Activated CD4-positive, CD25-positive, alpha-beta regulatory T cell (primary cell): Measurements from ENCODE around the gene MARCHF10.
"Not testable (repeated sequence)": the region's sequence is repeated elsewhere in the genome, so short reads cannot be mapped to it uniquely, and the experiment has no call there.

Experiments used
- DNase-seq, 4 experiments: peaks; one replicate each; lab custom pipeline; 2025; lab: John Stamatoyannopoulos, UW

Gene MARCHF10

DNA sequence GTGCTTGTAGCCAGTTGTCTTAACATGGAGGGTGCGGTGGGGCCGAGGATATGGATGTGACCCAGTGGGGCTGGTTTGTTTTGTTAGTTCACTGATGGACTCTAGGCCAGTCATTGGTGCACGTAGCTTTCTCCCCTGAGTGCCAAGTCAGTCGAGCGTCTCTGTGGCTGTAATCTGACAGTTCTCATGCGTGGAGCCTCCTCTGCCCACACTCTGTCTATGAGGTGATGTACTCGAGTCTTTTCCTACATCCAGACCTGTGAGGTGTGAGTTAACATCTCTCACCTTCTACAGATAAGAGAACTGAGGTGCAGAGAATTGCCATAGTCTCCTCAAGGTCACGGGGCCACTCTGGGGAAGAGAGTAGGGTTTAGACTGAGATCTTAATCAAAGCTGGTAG, 90.2 kb downstream of the MARCHF10 start:
- no peak for DNase-seq

DNA sequence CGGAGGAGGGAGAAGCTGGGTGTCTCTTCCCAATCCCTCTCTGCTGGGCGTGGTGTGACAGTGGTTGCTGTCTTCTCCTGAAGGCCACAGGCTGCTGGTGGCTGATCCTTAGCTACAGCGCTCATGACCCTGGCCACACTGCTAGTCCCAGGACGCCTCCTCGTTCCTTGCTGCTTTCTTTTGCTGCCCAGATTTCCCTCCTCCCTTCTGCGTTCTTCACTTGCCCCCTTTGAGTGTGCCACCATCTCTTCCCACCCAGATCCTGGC, 90.6 kb downstream of the MARCHF10 start:
- no peak for DNase-seq

DNA sequence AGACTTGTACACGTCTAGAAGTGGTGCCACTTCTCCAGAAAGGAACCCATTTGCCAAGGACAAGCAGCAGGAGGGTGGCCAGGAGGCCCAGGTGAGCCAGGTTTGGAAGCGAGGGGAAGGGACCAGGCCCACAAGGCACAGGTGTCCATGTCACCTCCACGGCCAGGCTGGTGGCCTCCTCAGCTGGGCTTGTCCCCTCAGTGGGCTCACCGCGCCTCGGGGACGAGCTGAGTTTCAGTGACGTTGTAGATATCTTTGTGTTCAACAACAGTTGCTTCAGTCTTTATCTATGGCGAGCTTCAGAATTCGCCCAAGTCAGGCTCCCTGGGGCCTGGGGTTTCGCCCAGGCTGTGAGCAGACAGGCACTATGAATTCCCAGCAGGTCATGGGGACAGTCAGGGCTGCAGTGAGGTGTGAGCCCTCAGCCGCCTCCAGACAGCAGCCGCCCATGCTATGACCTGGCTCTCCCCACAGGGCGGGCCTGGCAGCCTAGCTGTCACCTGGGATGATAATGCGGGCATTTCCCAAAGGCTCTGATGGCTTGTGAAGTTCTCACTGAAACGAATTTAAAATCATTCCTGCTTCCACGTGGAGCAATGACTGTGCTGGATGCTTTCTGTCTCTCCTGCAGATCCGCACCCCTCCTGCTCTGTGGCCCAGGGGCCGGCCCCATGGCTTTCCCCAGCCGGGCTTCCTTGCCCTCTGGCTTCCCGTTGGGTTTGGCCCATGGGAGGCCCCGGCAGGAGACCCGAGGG, 91.1 kb downstream of the MARCHF10 start:
- no peak for DNase-seq

DNA sequence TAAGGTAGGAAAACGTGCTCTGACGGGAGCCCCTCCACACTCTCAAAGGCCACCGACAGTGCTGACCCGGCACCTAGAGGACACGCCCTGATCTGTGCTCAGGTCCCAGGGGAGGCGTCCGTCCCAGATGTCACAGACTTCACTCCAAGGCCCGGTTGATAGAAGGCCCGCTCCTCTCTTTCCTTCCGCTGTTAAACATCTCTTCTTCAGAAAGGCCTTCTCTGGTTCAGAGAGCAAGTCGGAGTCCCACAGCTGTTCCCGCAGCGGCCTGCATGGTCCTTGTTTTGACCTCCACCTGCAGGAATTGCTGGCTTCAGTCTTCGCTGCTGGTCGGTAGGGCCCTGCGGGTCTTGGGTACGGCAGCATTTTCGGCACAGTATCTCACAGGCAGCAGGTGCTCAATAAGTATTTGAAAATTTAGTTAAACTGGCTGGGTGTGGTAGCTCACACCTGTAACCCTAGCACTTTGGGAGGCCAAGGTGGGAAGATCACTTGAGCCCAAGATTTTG, 92.2 kb downstream of the MARCHF10 start:
- DNase-seq, result no peak

- DNase-seq, result no peak
Measured at GRCh38 chr17:62714016-62714777, 93.9 kb downstream of the MARCHF10 start.

GRCh38 chr17:62713086-62713881, 94.8 kb downstream of the MARCHF10 start:
- no peak for DNase-seq

DNA sequence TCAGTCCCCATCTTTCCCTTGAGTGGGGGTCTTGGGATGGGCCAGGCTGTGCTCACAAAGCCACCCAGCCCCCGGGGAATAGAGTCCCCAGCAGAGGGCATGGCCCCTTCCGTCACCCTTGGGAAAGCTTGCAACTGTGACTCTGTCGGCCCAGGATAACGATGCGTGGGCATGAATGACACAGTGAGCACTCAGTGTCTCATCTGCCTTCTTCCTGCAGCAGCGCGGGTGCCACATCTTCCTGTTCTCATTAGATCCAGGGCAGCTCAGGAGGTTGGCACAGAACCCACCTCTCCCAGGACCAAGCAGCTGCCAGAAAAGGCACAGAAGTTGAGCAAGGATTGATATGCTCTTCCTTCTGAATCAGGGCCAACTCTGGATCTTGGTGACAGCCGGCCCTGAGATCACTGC, 95.9 kb downstream of the MARCHF10 start:
- no peak for DNase-seq

DNA sequence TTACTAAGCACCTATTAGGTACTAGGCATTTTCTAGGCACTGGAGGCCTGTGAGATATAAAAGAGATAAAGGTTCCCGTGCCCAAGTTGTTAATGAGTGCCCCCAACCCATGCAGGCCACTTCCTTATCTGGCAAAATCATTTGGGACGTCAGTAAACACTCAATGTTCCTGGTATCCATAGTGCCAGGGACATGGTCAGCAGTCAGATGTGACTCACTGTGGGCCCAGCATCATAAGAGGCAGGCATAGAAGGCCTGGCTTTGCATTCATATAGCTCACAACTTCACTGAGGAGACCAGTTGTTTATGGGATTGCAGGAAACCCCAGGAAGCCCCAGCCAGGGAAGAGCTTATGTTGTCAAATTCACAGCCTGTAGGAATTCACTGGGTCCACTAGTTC, 99.5 kb downstream of the MARCHF10 start:
- DNase-seq, result no peak

DNA sequence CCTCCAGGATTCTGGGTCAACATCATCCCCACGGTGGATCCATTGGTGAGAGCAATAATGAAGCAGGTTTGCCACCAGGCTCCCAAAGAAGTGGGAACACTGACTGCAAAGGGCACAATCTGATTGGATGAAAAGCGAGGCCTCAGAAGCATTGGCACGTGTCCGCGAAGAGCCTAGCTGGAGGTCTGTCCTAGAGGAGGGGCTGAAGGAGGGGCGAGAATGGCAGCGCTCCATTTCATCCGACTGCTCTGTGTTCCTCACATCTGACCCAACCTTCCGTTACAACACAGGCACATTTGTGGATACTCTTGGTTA, 100.7 kb downstream of the MARCHF10 start:
- no peak for DNase-seq

- DNase-seq, result no peak
Measured at GRCh38 chr17:62706598-62707424, 101.3 kb downstream of the MARCHF10 start.

GRCh38 chr17:62705778-62706597, 102.1 kb downstream of the MARCHF10 start:
- DNase-seq, result no peak

DNA sequence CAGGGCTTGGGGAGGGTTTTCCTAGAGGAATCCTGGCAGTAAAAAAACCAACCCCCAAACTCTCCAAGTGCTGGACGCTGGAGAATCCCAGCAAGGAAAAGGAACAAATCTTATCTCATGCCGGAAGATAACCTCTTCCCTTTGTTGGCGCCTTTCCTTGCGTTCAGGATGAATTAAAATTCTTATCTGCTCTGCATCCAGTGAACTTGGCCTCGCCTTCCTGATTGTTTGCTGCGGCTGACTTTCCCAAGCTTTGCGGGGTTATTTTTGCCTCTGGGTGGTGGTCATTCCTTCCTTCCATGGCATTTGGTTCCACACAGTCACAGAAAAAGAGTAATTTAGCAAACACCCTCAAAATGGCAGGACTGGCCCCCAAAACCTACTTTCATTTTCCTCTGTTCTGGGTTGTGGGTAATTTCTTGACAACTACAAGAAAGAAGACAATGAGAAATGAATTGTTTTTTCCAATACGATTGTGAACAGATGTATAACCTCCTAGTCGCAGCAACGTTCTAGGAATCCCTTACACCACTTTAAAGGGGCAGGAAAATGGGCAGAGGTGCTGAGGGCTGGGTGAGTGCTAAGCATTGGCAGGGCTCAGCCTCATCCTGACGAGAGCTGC, 102.8 kb downstream of the MARCHF10 start:
- DNase-seq, result no peak

- DNase-seq, result no peak
Measured at GRCh38 chr17:62704381-62704971, 103.6 kb downstream of the MARCHF10 start.

DNA sequence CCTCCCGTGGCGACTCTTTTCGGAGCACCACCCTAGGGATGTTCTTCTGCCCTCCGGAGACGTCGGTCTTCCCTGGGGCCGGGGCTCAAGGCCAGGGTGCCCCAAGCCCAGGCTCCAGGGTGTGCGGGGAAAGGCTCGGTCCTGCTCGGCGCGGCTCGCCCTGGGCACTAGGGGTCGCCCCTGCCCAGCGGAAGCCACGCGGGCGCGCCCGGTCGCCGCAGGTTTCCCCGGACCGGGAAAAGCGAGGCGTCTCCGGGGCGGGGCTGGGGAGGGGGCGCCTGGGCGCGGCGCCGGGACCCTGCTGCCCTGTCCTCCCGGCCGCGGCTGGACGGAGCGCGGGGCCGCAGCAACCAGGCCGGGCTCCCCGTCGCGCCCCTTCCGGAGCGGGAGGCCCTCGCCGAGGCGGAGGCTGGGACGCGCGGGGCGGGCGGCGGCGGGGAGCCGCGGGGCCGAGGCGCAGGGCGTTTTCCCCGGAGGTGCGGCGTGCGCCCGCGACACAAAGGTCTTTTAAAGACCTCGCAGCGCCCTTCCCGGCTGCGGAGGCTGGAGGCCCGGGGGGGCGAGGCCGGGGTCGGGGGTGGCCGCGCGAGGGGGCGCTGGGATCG, 104.2 kb downstream of the MARCHF10 start:
- DNase-seq, result peak; percentile 35 to 54 (median 48)

DNA sequence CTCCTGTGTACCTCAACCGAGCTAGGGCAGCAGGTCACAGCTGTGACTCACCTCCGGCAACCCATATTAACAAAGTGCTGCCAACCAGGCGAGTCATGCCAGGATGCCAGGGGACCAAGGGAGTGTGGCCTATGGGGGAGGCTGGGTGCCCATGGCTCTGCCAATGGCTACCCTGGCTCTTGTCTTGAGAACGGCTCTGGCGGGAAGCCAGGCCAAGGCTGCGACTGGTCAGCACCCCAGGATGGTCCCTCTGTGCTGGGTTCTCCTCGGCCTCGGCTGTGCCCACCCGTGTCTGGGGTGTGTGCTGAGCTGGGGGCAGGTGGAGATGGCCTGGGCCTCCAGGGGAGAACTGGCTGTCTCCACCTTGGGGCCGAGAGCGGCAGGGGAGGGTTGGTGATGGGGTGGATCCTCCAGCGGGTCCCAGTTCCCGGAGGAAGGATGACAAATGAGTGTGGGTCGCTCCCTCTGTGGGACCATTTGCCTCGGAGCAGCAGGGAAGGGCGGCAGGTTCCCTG, 104.8 kb downstream of the MARCHF10 start:
- no peak for DNase-seq

DNA sequence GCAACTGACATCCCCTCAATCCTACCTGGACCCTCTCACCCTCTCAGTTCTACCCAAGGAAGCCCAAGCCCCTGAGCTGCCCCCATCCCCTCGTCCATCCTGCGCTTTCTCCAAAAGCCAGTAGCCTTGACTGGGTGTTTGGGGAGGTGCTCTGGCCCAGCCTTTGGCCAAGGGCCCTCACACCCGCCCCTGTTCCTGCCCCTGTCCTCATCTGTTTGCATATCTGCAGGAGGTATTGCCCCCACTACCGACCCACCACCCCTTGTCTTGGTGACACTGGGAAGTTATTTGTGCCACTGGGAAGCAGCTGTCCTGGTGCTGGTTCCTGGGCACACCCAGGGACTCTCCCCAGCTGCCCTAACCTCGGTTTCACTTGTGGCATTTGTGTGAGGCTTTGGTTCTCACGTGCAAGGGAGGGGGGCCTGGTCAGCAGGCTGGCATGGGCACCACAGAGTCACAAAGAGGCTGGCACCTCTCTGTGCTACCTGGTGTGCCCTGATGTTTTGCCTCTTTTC, 105.3 kb downstream of the MARCHF10 start:
- DNase-seq, result no peak

- no peak for DNase-seq
Measured at GRCh38 chr17:62701706-62702085, 106.4 kb downstream of the MARCHF10 start.

DNA sequence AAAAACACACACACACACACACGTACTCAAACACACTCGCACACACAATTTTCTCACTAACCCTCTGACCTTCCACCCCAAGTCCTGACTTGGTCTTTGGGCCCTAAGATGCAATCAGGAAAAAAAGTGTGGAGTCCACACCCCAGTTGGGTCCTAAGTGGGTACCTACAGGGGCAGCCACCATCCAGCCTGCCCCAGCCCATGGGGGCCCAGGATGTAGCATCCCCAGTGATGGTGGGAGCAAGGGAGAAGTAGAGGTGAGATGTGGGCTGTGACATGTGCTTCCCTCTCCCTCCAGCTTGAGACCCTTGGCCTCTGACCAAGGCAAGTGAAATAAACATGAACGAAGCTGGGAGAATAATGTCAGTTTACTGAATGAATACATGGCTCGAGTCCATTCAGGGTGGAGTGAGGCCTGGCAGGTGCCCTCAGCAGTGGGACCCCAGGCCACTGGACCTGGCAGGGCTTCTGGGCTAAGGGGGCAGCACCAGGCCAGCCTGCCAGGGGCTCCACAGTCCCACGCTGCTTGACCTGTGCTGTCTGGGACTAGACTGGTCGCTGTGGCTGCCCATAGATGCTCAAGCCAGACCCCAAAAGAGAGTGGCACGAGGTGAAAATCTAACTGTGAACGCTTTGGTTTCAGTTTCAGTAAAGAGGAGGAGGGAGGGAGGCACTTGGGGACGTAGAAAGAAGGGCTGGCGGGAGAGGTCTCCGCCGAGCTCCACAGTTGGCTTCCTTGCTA, 107.0 kb downstream of the MARCHF10 start:
- no peak for DNase-seq

DNA sequence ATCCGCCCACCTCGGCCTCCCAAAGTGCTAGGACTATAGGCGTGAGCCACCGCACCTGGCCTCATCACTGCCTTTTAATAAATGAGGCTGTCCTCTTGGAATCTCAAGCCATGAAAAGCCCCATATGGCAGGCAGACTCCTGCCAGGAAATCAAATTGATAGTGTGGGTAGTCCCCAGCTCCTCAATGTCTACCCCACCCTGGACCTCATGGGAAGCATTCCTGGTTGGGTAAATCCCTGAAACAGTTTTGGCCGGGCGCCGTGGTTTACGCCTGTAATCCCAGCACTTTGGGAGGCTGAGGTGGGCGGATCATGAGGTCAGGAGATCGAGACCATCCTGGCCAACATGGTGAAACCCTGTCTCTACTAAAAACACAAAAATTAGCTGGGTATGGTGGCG, 109.7 kb downstream of the MARCHF10 start:
- not testable (repeated sequence) for DNase-seq
